Stomach (tissue), 4 donors: ENCODE measurements around the gene CYSTM1.

Experiments
- EP300 ChIP-seq: sonication (generic); formaldehyde crosslinking; IDR thresholded peaks from one replicate; pipeline ENCODE4 v1.6.1; 2017; ENCODE audit warnings: antibody characterized with exemption
- POLR2A ChIP-seq, 4 donors: fragments of 450-650 bp; IDR thresholded peaks; one replicate each; pipeline ENCODE4 v1.6.1; 2016; ENCODE audit warnings: antibody characterized with exemption in 4 of 4, control low read depth in 2 of 4, mild to moderate bottlenecking in 1 of 4, moderate library complexity in 1 of 4
- POLR2AphosphoS5 ChIP-seq, 3 donors: sonication (generic); formaldehyde crosslinking; IDR thresholded peaks; one replicate each; pipeline ENCODE4 v1.6.1; 2016; ENCODE audit warnings: antibody characterized with exemption in 3 of 3
- TF ChIP-seq, protein P1 (sequence below), 7 experiments: fragments of 450-650 bp in 4 of 7; fragments of 200-600 bp in 3 of 7; sonication (generic) in 3 of 7; IDR thresholded peaks; one replicate each; pipeline ENCODE4 v1.5.1; 2016 to 2019; ENCODE audit warnings: antibody characterized with exemption in 7 of 7, control low read depth in 2 of 7, mild to moderate bottlenecking in 1 of 7

DNA sequence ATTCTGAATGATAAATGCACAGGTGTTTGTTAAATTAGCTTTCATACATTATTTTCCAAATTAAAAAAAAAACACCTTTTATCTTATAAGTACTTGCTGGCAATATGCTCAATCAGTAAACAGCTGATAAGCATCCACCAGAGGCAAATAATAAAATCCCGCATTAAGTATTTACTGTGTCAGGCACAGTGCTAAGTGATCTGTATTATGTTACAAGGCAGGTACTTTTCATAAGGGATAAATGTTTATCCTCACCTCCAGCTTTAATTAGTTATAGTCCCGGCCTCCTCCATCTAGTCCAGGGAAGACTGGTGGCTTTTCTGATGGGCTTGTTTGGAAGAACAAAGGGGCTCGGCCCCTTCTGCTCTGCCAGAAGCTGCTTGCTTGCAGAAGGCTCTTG, 87.9 kb downstream of the CYSTM1 start:
- TF ChIP-seq, protein P1, sequence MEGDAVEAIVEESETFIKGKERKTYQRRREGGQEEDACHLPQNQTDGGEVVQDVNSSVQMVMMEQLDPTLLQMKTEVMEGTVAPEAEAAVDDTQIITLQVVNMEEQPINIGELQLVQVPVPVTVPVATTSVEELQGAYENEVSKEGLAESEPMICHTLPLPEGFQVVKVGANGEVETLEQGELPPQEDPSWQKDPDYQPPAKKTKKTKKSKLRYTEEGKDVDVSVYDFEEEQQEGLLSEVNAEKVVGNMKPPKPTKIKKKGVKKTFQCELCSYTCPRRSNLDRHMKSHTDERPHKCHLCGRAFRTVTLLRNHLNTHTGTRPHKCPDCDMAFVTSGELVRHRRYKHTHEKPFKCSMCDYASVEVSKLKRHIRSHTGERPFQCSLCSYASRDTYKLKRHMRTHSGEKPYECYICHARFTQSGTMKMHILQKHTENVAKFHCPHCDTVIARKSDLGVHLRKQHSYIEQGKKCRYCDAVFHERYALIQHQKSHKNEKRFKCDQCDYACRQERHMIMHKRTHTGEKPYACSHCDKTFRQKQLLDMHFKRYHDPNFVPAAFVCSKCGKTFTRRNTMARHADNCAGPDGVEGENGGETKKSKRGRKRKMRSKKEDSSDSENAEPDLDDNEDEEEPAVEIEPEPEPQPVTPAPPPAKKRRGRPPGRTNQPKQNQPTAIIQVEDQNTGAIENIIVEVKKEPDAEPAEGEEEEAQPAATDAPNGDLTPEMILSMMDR (IDR thresholded peaks at IDR 0.05) = no peak
- TF ChIP-seq POLR2A (IDR thresholded peaks at IDR 0.05) = no peak
- no peak for TF ChIP-seq POLR2AphosphoS5 (IDR thresholded peaks at IDR 0.05)
- no peak for TF ChIP-seq EP300
